Testis (tissue), 3 donors: ENCODE results near the gene MACF1. TPM values are rescaled to one million over a fixed set of nuclear protein-coding genes. Genes with fewer than 3 reads are reported as not detected.

Experiments
- DNase-seq: peaks from one replicate; pipeline ENCODE4 v3.0.0-alpha.2; 2019
- H3K27ac ChIP-seq, 2 donors: fragments of 200-600 bp; sonication (generic); one replicate each; pipeline ENCODE4 v1.5.1; 2019
- H3K27me3 ChIP-seq: fragments of 200-600 bp; sonication (generic); one replicate; pipeline ENCODE4 v1.5.1; 2019
- H3K36me3 ChIP-seq: fragments of 200-600 bp; sonication (generic); one replicate; pipeline ENCODE4 v1.5.1; 2017; ENCODE audit warnings: low read depth; ENCODE audit errors: missing control alignments
- H3K4me1 ChIP-seq: fragments of 200-600 bp; sonication (generic); one replicate; pipeline ENCODE4 v1.5.1; 2019
- H3K4me3 ChIP-seq, 2 donors: fragments of 200-600 bp; sonication (generic); one replicate each; pipeline ENCODE4 v1.5.1; 2017 to 2019
- H3K9me3 ChIP-seq: fragments of 200-600 bp; sonication (generic); one replicate; pipeline ENCODE4 v1.5.1; 2017
- POLR2A ChIP-seq: fragments of 450-650 bp; IDR thresholded peaks from one replicate; pipeline ENCODE4 v1.6.1; 2017; ENCODE audit warnings: antibody characterized with exemption, mild to moderate bottlenecking, moderate library complexity
- WGBS, 2 donors: methylation state at CpG; one replicate each; pipeline ENCODE4 v1.1.5; 2018; 5-methylcytosine and 5-hydroxymethylcytosine counted together
- intact Hi-C: fragments of 100-400 bp; cut with DNase I; formaldehyde crosslinking; loops from one replicate; pipeline ENCODE4 v1.15.1; 2023; ENCODE audit warnings: low total_unique reads
- polyA plus RNA-seq: library from polyadenylated mRNA; stranded (reverse); fragments of 350-450 nt; fragmentation: Illumina TruSeq; extraction: RNeasy Lipid Tissue Mini Kit (QIAGEN cat#74804); gene quantifications from one replicate; pipeline ENCODE4 v1.2.3, GENCODE V29; 2014; ENCODE audit warnings: low read depth, low replicate concordance; ENCODE audit not compliant: insufficient read depth
- total RNA-seq, 2 donors: library from RNA; depleted of rRNA; stranded (reverse); fragments of >200 nt; gene quantifications; one replicate each; pipeline ENCODE4 v1.2.3, GENCODE V29; 2016
- TF ChIP-seq, protein P1 (sequence below), 3 experiments: fragments of 450-650 bp in 2 of 3; fragments of 200-600 bp in 1 of 3; sonication (generic) in 1 of 3; IDR thresholded peaks; one replicate each; pipeline ENCODE4 v1.5.1; 2016 to 2019; ENCODE audit warnings: antibody characterized with exemption in 3 of 3, mild to moderate bottlenecking in 2 of 3, moderate library complexity in 1 of 3

The MACF1 gene
- total and polyA plus RNA-seq, 3 donors from 2014 or later = 136 to 494 (median 422) TPM

- Histone ChIP-seq H3K4me1 (peaks cover 50% of the 10 kb centered on the region), H3K27ac (no peak overlapping the region), H3K27me3 (no peaks in the 10 kb centered on the region), H3K36me3 (no peaks in the 10 kb centered on the region), H3K4me3 (no peak overlapping the region), H3K9me3 (no peaks in the 10 kb centered on the region)
- no peak for DNase-seq
- intact Hi-C loops = no loop called here
- TF ChIP-seq POLR2A = no peak
- TF ChIP-seq, protein P1, sequence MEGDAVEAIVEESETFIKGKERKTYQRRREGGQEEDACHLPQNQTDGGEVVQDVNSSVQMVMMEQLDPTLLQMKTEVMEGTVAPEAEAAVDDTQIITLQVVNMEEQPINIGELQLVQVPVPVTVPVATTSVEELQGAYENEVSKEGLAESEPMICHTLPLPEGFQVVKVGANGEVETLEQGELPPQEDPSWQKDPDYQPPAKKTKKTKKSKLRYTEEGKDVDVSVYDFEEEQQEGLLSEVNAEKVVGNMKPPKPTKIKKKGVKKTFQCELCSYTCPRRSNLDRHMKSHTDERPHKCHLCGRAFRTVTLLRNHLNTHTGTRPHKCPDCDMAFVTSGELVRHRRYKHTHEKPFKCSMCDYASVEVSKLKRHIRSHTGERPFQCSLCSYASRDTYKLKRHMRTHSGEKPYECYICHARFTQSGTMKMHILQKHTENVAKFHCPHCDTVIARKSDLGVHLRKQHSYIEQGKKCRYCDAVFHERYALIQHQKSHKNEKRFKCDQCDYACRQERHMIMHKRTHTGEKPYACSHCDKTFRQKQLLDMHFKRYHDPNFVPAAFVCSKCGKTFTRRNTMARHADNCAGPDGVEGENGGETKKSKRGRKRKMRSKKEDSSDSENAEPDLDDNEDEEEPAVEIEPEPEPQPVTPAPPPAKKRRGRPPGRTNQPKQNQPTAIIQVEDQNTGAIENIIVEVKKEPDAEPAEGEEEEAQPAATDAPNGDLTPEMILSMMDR (IDR thresholded peaks at IDR 0.05) = no peak
- WGBS, 2 donors = 86 to 88% methylated on average over 5 of the region's 5 CpGs
These were observed 192.2 kb downstream of the MACF1 start for GRCh38 chr1:39396671-39397070.

- Histone ChIP-seq H3K27me3 (no peaks in the 10 kb centered on the region), H3K27ac (no peak overlapping the region), H3K4me3 (no peak overlapping the region), H3K4me1 (peaks cover 44% of the 10 kb centered on the region), H3K36me3 (no peaks in the 10 kb centered on the region), H3K9me3 (no peaks in the 10 kb centered on the region)
- TF ChIP-seq POLR2A = no peak
- TF ChIP-seq, protein P1 (IDR thresholded peaks at IDR 0.05) = no peak
- intact Hi-C loops = no loop called here
- 74 to 95% methylated on average over 5 of the region's 5 CpGs for WGBS, 2 donors
- DNase-seq = no peak
These were observed 193.0 kb downstream of the MACF1 start for GRCh38 chr1:39397487-39397886.

DNA sequence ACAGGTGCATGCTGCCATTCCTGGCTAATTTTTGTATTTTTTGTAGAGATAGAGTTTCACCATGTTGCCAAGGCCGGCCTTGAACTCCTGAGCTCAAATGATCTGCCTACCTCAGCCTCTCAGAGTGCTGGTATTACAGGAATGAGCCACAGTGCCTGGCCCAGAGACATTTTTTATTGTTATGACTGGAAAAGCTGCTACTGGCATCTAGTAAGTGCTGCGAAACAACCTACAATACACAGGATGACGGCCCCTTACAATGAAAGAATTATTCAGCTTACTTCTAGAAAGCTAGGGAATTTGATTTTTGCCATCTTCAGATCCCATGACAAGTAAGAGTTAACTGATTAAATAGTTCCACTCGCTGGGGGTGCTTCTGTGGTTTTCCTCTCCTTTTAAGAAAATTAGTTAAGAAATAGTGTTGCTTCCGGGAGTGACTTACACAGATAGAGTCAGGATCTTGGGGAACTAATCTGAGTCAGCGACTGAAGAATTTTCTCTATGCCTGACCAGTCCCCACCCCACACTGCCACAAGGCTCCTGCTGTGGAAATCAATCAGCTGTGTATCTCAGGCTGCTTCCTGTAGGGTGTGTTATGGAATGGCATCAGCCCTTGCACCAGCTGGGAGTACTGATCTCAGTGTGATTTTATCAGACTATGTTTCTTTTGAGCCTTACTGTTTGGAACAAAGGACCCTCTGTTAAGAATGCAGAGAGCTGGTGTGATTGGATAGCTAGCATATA lies 194.0 kb downstream of the MACF1 start:
- WGBS, 2 donors = 38 to 50% methylated on average over 6 of the region's 6 CpGs
- Histone ChIP-seq H3K4me3 (no peak overlapping the region), H3K4me1 (peaks cover 45% of the 10 kb centered on the region), H3K36me3 (no peaks in the 10 kb centered on the region), H3K27me3 (no peaks in the 10 kb centered on the region), H3K27ac (peak overlapping the region; percentile 63 to 79), H3K9me3 (no peaks in the 10 kb centered on the region)
- DNase-seq = peak; percentile 75
- TF ChIP-seq, protein P1 (IDR thresholded peaks at IDR 0.05) = peak in 1 of 3 experiments; percentile 9
- no peak for TF ChIP-seq POLR2A
- intact Hi-C loops = no loop called here

GRCh38 chr1:39401106-39401505 lies 196.6 kb downstream of the MACF1 start:
- TF ChIP-seq POLR2A = no peak
- TF ChIP-seq, protein P1 (IDR thresholded peaks at IDR 0.05) = no peak
- intact Hi-C loops = no loop called here
- no peak for DNase-seq
- Histone ChIP-seq H3K27ac (no peak overlapping the region), H3K4me1 (peaks cover 39% of the 10 kb centered on the region), H3K27me3 (no peaks in the 10 kb centered on the region), H3K4me3 (no peak overlapping the region), H3K36me3 (no peaks in the 10 kb centered on the region), H3K9me3 (no peaks in the 10 kb centered on the region)
- WGBS, 2 donors = 65 to 72% methylated on average over 2 of the region's 2 CpGs

- 67 to 69% methylated on average over 3 of the region's 3 CpGs for WGBS, 2 donors
- no peaks in the 10 kb centered on the region for H3K27me3 ChIP-seq
- H3K4me1 ChIP-seq = peaks cover 48% of the 10 kb centered on the region
- no peaks in the 10 kb centered on the region for H3K36me3 ChIP-seq
- H3K27ac ChIP-seq = peak overlapping the region; percentile 92 to 95
- DNase-seq = no peak
- TF ChIP-seq, protein P1 (IDR thresholded peaks at IDR 0.05) = no peak
- no peak for TF ChIP-seq POLR2A
- no peaks in the 10 kb centered on the region for H3K9me3 ChIP-seq
- H3K4me3 ChIP-seq = no peak overlapping the region
- intact Hi-C loops = no loop called here
These were observed 200.4 kb downstream of the MACF1 start for GRCh38 chr1:39404876-39405275.
